ENCODE measurements around the gene DDR2. TPM values are rescaled to one million over a fixed set of nuclear protein-coding genes. Genes with fewer than 3 reads are reported as not detected.

DDR2 gene
- total RNA-seq, 4 donors from 2014 or later: 40.9 to 88.8 (median 56.6) TPM

DNA sequence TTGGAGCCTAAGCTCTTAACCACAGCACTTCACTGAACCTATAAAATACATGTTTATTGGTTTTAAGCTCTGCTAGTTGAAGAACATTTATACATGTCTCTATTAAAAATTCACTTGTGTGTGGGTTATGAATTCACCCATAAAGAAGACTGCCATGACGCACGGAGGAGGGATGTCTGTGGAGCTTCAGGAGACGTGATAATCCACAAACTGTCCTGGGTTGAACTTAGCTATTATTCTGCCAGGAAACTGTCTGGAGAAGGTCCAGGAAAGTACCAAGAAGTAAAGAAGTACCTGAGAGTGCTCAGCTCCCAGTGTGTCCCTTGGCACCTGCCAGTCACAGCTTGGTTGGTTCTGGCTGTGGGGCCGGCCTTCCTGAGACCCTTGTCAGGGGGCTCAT is 56.3 kb downstream of the DDR2 start:
- 42 to 53% methylated on average over 3 to 4 of the region's 4 CpGs for WGBS, 2 donors
- no peak overlapping the region for H3K27ac ChIP-seq
- H3K9me3 ChIP-seq: no peaks in the 10 kb centered on the region
- TF ChIP-seq, protein P1, sequence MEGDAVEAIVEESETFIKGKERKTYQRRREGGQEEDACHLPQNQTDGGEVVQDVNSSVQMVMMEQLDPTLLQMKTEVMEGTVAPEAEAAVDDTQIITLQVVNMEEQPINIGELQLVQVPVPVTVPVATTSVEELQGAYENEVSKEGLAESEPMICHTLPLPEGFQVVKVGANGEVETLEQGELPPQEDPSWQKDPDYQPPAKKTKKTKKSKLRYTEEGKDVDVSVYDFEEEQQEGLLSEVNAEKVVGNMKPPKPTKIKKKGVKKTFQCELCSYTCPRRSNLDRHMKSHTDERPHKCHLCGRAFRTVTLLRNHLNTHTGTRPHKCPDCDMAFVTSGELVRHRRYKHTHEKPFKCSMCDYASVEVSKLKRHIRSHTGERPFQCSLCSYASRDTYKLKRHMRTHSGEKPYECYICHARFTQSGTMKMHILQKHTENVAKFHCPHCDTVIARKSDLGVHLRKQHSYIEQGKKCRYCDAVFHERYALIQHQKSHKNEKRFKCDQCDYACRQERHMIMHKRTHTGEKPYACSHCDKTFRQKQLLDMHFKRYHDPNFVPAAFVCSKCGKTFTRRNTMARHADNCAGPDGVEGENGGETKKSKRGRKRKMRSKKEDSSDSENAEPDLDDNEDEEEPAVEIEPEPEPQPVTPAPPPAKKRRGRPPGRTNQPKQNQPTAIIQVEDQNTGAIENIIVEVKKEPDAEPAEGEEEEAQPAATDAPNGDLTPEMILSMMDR (IDR thresholded peaks at IDR 0.05): no peak
- TF ChIP-seq POLR2A (IDR thresholded peaks at IDR 0.05): no peak
- DNase-seq: no peak
- intact Hi-C loops (cut with DNase I): no loop called here
- H3K4me3 ChIP-seq (replicated peaks in 1 of 3): no peak overlapping the region
- no peaks in the 10 kb centered on the region for H3K27me3 ChIP-seq
- peaks cover 0 to 24% of the 10 kb centered on the region in 2 donors for H3K4me1 ChIP-seq
- no peaks in the 10 kb centered on the region for H3K36me3 ChIP-seq

DNA sequence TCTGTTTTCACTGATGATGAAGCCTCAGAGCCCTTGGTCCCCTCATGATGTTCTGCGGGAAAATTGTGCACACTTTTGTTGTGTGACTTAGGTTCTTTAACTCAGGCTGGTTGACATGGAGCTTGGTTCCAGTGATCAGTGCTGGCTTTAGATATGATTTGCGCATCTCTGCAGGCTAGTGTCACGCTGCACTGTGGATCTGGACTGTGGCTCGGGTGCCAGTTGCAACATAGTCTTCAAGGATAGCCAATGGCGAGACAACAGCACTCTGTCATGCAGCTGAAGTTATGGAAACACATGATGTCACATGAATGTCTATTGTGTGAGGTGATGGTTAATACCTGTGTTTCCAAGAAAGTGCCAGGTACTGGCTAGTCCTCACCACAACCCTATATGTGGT is 56.7 kb downstream of the DDR2 start:
- no peak overlapping the region for H3K27ac ChIP-seq
- 93 to 97% methylated on average over 5 of the region's 5 CpGs for WGBS, 2 donors
- DNase-seq: no peak
- TF ChIP-seq, protein P1 (IDR thresholded peaks at IDR 0.05): no peak
- TF ChIP-seq POLR2A (IDR thresholded peaks at IDR 0.05): no peak
- H3K27me3 ChIP-seq: no peaks in the 10 kb centered on the region
- no peaks in the 10 kb centered on the region for H3K36me3 ChIP-seq
- no peak overlapping the region for H3K4me3 ChIP-seq (replicated peaks in 1 of 3)
- intact Hi-C loops (cut with DNase I): no loop called here
- H3K4me1 ChIP-seq: peaks cover 0 to 24% of the 10 kb centered on the region in 2 donors
- H3K9me3 ChIP-seq: no peaks in the 10 kb centered on the region

DNA sequence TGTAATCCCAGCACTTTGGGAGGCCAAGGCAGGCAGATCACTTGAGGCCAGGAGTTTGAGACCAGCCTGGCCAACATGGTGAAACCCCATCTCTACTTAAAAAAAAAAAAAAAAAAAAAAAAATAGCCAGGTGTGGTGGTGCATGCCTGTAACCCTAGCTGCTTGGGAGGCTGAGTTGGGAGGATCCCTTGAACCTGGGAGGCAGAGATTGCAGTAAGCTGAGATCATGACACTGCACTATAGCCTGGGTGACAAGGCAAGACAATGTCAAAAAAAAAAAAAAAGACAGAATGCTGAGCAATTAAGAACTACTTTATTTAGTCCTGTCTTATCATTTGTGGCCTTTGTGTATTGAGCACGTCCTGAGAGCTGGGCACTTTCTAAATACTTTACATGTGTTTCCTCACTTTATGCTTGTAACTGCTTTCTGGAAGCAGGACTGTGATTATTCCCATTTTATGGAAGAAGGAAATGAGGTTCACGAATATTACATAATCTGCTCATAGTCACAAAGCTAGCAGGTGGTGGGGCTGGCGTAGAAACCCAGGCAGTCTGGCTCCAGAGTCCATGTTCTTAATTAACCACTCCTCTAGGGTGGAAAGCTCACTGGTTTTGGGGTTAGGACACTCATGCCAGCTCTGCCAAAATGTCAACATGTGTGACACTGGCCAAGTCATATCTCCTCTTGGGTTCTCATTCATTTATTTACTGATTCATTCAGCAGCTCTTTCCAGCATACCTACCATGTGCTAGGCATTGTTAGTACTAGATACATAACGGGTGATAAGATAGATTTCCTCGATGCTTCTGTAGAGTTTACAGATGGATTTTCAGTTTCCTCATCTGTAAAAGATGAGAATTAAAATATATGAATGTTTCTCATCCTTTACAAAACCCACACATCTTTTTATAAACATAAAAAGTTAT is 57.7 kb downstream of the DDR2 start:
- intact Hi-C loops (cut with DNase I): no loop called here
- 80 to 84% methylated on average over 5 of the region's 5 CpGs for WGBS, 2 donors
- Histone ChIP-seq H3K27ac (peak overlapping the region in 2 of 3 donors; percentile 38 to 65), H3K4me1 (peaks cover 0 to 24% of the 10 kb centered on the region in 2 donors), H3K4me3 (replicated peaks in 1 of 3) (no peak overlapping the region), H3K36me3 (no peaks in the 10 kb centered on the region), H3K27me3 (no peaks in the 10 kb centered on the region), H3K9me3 (no peaks in the 10 kb centered on the region)
- no peak for TF ChIP-seq POLR2A (IDR thresholded peaks at IDR 0.05)
- TF ChIP-seq, protein P1 (IDR thresholded peaks at IDR 0.05): no peak
- no peak for DNase-seq

DNA sequence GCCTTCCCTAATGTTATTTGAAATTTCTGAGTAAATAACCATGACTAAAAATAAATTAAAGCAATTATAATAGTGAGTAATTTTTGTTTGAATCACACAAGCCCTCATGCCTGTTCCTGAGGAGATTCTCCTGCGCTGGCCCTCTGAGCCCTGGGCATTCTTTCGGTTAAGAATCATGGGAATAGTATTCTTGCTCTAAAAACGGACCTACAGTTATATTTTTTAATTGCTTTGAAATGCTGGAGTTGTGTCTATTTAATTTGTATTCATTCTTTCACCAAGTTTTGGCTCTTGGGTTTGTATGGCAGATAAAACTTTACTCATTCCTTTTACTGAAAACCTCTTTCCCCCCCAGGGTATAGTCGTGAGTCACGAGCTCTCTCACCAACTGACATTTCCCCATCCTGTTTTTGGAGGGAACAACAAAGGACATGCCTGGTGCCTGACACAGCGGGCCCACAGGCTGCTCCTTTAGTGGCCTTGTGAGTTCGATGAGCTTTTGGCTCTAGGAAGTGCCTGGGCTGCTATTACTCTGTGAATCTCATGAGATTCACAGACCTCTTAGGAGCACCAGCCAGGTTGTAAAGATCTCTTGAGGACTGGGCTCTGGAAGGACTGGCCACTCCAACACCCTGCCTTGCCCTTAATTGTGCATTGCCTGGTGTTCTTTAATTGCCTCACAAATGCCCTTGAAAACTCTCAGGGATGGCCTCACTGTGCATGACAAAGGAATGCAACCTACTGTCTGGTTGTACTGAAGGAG is 58.6 kb downstream of the DDR2 start:
- peaks cover 0 to 25% of the 10 kb centered on the region in 2 donors for H3K4me1 ChIP-seq
- no peaks in the 10 kb centered on the region for H3K9me3 ChIP-seq
- intact Hi-C loops (cut with DNase I): no loop called here
- WGBS, 2 donors: 36 to 43% methylated on average over 7 of the region's 7 CpGs
- H3K36me3 ChIP-seq: no peaks in the 10 kb centered on the region
- no peak overlapping the region for H3K4me3 ChIP-seq (replicated peaks in 1 of 3)
- no peaks in the 10 kb centered on the region for H3K27me3 ChIP-seq
- H3K27ac ChIP-seq: peak overlapping the region in 2 of 3 donors; percentile 38 to 65
- peak; percentile 19 to 43 for DNase-seq
- TF ChIP-seq POLR2A (IDR thresholded peaks at IDR 0.05): no peak
- TF ChIP-seq, protein P1 (IDR thresholded peaks at IDR 0.05): no peak
